Calu3 (cell line): Measurements from ENCODE around the gene PHF13. TPM values are rescaled to one million over a fixed set of nuclear protein-coding genes. Genes with fewer than 3 reads are reported as not detected.

Source experiments
- BruUV-seq: library from RNA; stranded (reverse); fragments of 400-500 nt; replicated peaks from 2 replicates; lab custom pipeline; 2021; lab: Mats Ljungman, UMichigan
- CTCF ChIA-PET: fragments of 300-600 bp; sonication (Branson Sonifier 250); formaldehyde crosslinking; loops from one replicate; lab custom pipeline; 2022; ENCODE audit warnings: antibody characterized with exemption; lab: Charles Lee
- DNase-seq: peaks from one replicate; pipeline ENCODE4 v3.0.0; 2022
- H3K27ac Mint-ChIP-seq: one replicate; pipeline ENCODE4 v1.8.0; 2022; ENCODE audit warnings: mixed read lengths; ENCODE audit not compliant: unreplicated experiment
- H3K27me3 Mint-ChIP-seq: one replicate; pipeline ENCODE4 v1.8.0; 2022; ENCODE audit warnings: mixed read lengths; ENCODE audit not compliant: unreplicated experiment
- H3K36me3 Mint-ChIP-seq: one replicate; pipeline ENCODE4 v1.8.0; 2022; ENCODE audit warnings: mild to moderate bottlenecking, moderate library complexity, mixed read lengths; ENCODE audit not compliant: insufficient read depth, unreplicated experiment
- H3K4me1 Mint-ChIP-seq: one replicate; pipeline ENCODE4 v1.8.0; 2022; ENCODE audit warnings: mild to moderate bottlenecking, low read depth, mixed read lengths; ENCODE audit not compliant: unreplicated experiment
- H3K4me3 Mint-ChIP-seq: one replicate; pipeline ENCODE4 v1.8.0; 2022; ENCODE audit warnings: mild to moderate bottlenecking, low read depth, moderate library complexity, mixed read lengths; ENCODE audit not compliant: unreplicated experiment
- H3K9me3 Mint-ChIP-seq: one replicate; pipeline ENCODE4 v1.8.0; 2022; ENCODE audit warnings: low read depth, mixed read lengths; ENCODE audit not compliant: unreplicated experiment
- CTCF ChIP-seq: fragments of 200-600 bp; IDR thresholded peaks from one replicate; pipeline ENCODE4 v1.8.0; 2022; ENCODE audit warnings: antibody characterized with exemption; ENCODE audit not compliant: unreplicated experiment
- intact Hi-C: fragments of 100-400 bp; cut with micrococcal nuclease; formaldehyde crosslinking; loops from one replicate; pipeline ENCODE4 v1.10.0; 2022; ENCODE audit not compliant: unreplicated experiment
- total RNA-seq: library from RNA; stranded (reverse); gene quantifications from 2 replicates; pipeline ENCODE4 v1.2.3, GENCODE V29; 2022

Gene PHF13
- total RNA-seq, 1 experiment from 2014 or later, result 14.5 TPM

- Mint-ChIP-seq H3K36me3 (peaks cover 5% of the 10 kb centered on the region), H3K27me3 (no peaks in the 10 kb centered on the region), H3K9me3 (no peaks in the 10 kb centered on the region), H3K27ac (no peak overlapping the region), H3K4me1 (no peaks in the 10 kb centered on the region), H3K4me3 (no peak overlapping the region)
- no peak for TF ChIP-seq CTCF
- CTCF ChIA-PET, result no interaction called here
- BruUV-seq, result no TSS peak
- intact Hi-C loops, result no loop called here
- DNase-seq, result no peak
Measured at GRCh38 chr1:6588893-6589520, 24.5 kb upstream of the PHF13 start.

- Mint-ChIP-seq H3K9me3 (no peaks in the 10 kb centered on the region), H3K27ac (no peak overlapping the region), H3K36me3 (peaks cover 6% of the 10 kb centered on the region), H3K27me3 (no peaks in the 10 kb centered on the region), H3K4me3 (no peak overlapping the region), H3K4me1 (no peaks in the 10 kb centered on the region)
- TF ChIP-seq CTCF, result no peak
- intact Hi-C loops, result no loop called here
- CTCF ChIA-PET, result no interaction called here
- no peak for DNase-seq
- no TSS peak for BruUV-seq
Measured at GRCh38 chr1:6590046-6590445, 23.5 kb upstream of the PHF13 start.

- Mint-ChIP-seq H3K36me3 (peaks cover 13% of the 10 kb centered on the region), H3K9me3 (no peaks in the 10 kb centered on the region), H3K4me3 (no peak overlapping the region), H3K27ac (no peak overlapping the region), H3K4me1 (no peaks in the 10 kb centered on the region), H3K27me3 (no peaks in the 10 kb centered on the region)
- no peak for DNase-seq
- BruUV-seq, result no TSS peak
- no peak for TF ChIP-seq CTCF
- intact Hi-C loops, result no loop called here
- CTCF ChIA-PET, result no interaction called here
Measured at GRCh38 chr1:6591222-6591621, 22.3 kb upstream of the PHF13 start.

GRCh38 chr1:6591644-6592043 is 21.9 kb upstream of the PHF13 start:
- H3K36me3 Mint-ChIP-seq, result peaks cover 17% of the 10 kb centered on the region
- no TSS peak for BruUV-seq
- H3K27ac Mint-ChIP-seq, result no peak overlapping the region
- H3K4me1 Mint-ChIP-seq, result no peaks in the 10 kb centered on the region
- CTCF ChIA-PET, result no interaction called here
- no peaks in the 10 kb centered on the region for H3K27me3 Mint-ChIP-seq
- no peak for TF ChIP-seq CTCF
- intact Hi-C loops, result no loop called here
- H3K9me3 Mint-ChIP-seq, result no peaks in the 10 kb centered on the region
- no peak overlapping the region for H3K4me3 Mint-ChIP-seq
- DNase-seq, result no peak
